Colonic mucosa (tissue), 4 donors: ENCODE data around the gene FRMD3. TPM values are rescaled to one million over a fixed set of nuclear protein-coding genes. Genes with fewer than 3 reads are reported as not detected.
A peak's percentile ranks its signal among the peaks of the same experiment; 100 is the strongest.

Experiments used
- DNase-seq: peaks from one replicate; pipeline ENCODE4 v3.0.0-alpha.2; 2020
- H3K27ac ChIP-seq: fragments of 200-600 bp; one replicate; pipeline ENCODE4 v1.8.0; 2021
- H3K27me3 ChIP-seq: fragments of 200-600 bp; one replicate; pipeline ENCODE4 v1.8.0; 2021
- H3K36me3 ChIP-seq: fragments of 200-600 bp; one replicate; pipeline ENCODE4 v1.8.0; 2021
- H3K4me1 ChIP-seq: fragments of 200-600 bp; one replicate; pipeline ENCODE4 v1.8.0; 2021; ENCODE audit warnings: mild to moderate bottlenecking
- H3K4me3 ChIP-seq: fragments of 200-600 bp; one replicate; pipeline ENCODE4 v1.8.0; 2021
- H3K9ac ChIP-seq, 2 donors: one replicate each; pipeline ENCODE4 v1.7.0; 2013; ENCODE audit warnings: control low read depth in 2 of 2, low read depth in 2 of 2, low read length in 2 of 2
- H3K9me3 ChIP-seq: fragments of 200-600 bp; one replicate; pipeline ENCODE4 v1.8.0; 2021
- CTCF ChIP-seq: fragments of 200-600 bp; IDR thresholded peaks from one replicate; pipeline ENCODE4 v1.8.0; 2022; ENCODE audit warnings: antibody characterized with exemption, mild to moderate bottlenecking
- intact Hi-C: fragments of 100-400 bp; cut with DNase I; formaldehyde crosslinking; loops from one replicate; pipeline ENCODE4 v1.14.1; 2022
- total RNA-seq, 2 donors: library from RNA; stranded (reverse); fragmentation: NEBNext Ultra II Directional in 1 of 2; extraction: Animal tissue kit (Norgen Biotek cat#: 25700) in 1 of 2; gene quantifications; one replicate each; pipeline ENCODE4 v1.2.1, GENCODE V29; 2021
- donor health status: healthy.
- donor health status: DM: no; HTN: no; CAD: no.
- donor health status: DM: no; HTN: no; CAD: no.

Gene FRMD3
- total RNA-seq, 2 donors from 2014 or later, result 14.7 to 21.3 TPM

GRCh38 chr9:83475741-83476140 is 62.5 kb downstream of the FRMD3 start:
- H3K9me3 ChIP-seq, result no peaks in the 10 kb centered on the region
- H3K4me1 ChIP-seq, result peaks cover 15% of the 10 kb centered on the region
- DNase-seq, result no peak
- no peak overlapping the region for H3K27ac ChIP-seq
- H3K36me3 ChIP-seq, result no peaks in the 10 kb centered on the region
- no peak overlapping the region for H3K9ac ChIP-seq
- H3K4me3 ChIP-seq, result no peak overlapping the region
- no peaks in the 10 kb centered on the region for H3K27me3 ChIP-seq
- intact Hi-C loops, result no loop called here
- no peak for TF ChIP-seq CTCF

DNA sequence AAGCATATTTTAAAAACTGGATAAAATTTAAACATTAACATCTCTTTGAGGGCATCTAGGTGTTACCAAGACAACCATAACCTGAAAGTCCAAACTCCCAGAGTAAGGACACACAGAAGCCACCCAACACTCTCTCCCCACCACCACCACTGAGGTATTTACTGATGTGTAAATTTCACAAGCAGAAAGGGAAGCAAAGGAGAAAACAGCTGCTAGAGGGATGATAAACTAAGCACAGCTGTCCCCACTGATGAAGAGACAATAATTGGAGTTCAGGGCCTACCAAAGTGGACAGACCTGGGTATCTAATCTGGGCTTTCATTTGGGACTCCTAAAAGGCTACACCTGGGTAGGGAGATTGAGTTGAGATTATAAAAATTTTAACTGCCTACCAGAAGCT is 63.6 kb downstream of the FRMD3 start:
- TF ChIP-seq CTCF, result no peak
- intact Hi-C loops, result no loop called here
- H3K27me3 ChIP-seq, result no peaks in the 10 kb centered on the region
- no peak overlapping the region for H3K4me3 ChIP-seq
- no peak for DNase-seq
- no peaks in the 10 kb centered on the region for H3K36me3 ChIP-seq
- H3K4me1 ChIP-seq, result peaks cover 15% of the 10 kb centered on the region
- no peaks in the 10 kb centered on the region for H3K9me3 ChIP-seq
- H3K9ac ChIP-seq, result no peak overlapping the region
- H3K27ac ChIP-seq, result peak overlapping the region; percentile 60

- H3K9ac ChIP-seq, result no peak overlapping the region
- intact Hi-C loops, result no loop called here
Measured at GRCh38 chr9:83473488-83473971, 64.7 kb downstream of the FRMD3 start.

DNA sequence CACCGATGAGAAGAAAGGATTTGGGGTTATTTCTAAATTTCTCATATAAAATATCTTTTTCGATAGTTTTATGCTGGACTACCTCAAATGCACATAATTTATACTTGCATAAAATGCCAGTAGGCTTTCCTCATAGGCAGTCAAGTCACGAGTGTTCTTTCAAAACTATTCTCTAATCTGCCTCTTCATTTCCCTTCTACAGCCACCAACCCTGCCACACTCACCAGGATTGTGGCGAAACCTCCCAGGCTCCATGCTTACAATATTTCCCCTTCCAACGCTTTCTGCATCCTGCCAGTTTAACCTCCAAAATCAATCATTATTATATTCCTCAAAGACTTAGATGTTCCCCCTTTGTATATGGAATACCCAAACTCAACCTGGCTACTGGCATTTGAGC is 65.4 kb downstream of the FRMD3 start:
- no peaks in the 10 kb centered on the region for H3K36me3 ChIP-seq
- H3K9ac ChIP-seq, result no peak overlapping the region
- H3K27me3 ChIP-seq, result no peaks in the 10 kb centered on the region
- DNase-seq, result no peak
- no peak for TF ChIP-seq CTCF
- peaks cover 15% of the 10 kb centered on the region for H3K4me1 ChIP-seq
- peak overlapping the region; percentile 60 for H3K27ac ChIP-seq
- H3K4me3 ChIP-seq, result no peak overlapping the region
- H3K9me3 ChIP-seq, result no peaks in the 10 kb centered on the region
- intact Hi-C loops, result no loop called here

More at GRCh38 chr9:83473488-83473971, 64.7 kb downstream of the FRMD3 start:
- peak overlapping the region; percentile 60 for H3K27ac ChIP-seq
- H3K4me3 ChIP-seq, result no peak overlapping the region
- no peak for TF ChIP-seq CTCF
- H3K9me3 ChIP-seq, result no peaks in the 10 kb centered on the region
- H3K4me1 ChIP-seq, result peaks cover 15% of the 10 kb centered on the region
- no peaks in the 10 kb centered on the region for H3K36me3 ChIP-seq
- DNase-seq, result peak; percentile 44
- H3K27me3 ChIP-seq, result no peaks in the 10 kb centered on the region

DNA sequence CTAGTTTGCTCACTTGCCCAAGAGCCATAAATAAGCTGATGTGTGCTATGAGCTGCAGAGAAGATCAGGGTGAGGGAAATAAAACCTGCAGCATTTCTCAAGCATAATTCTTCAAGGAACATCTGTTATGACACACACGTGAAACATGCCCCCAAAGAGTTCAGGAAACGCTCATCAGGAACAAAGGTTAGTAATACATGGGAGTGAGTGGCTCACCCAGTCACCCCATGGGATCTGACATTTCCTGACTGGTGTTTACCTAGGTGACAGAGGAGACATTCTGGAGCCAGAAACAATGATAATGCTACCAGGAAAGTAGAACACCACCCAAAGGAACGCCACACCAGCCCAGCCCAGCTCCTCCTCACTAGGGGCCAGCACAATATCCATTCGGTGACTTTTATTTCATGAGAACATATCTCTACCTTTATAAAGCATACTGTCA is 66.0 kb downstream of the FRMD3 start:
- Histone ChIP-seq H3K4me1 (peaks cover 15% of the 10 kb centered on the region), H3K36me3 (no peaks in the 10 kb centered on the region), H3K9ac (no peak overlapping the region), H3K27me3 (no peaks in the 10 kb centered on the region), H3K4me3 (no peak overlapping the region), H3K27ac (peak overlapping the region; percentile 60), H3K9me3 (no peaks in the 10 kb centered on the region)
- intact Hi-C loops, result no loop called here
- peak; percentile 65 for DNase-seq
- no peak for TF ChIP-seq CTCF
